ENCODE data around the gene KIRREL3. TPM values are rescaled to one million over a fixed set of nuclear protein-coding genes. Genes with fewer than 3 reads are reported as not detected.

KIRREL3 gene
- total and polyA plus RNA-seq, 2 donors (not counting 3 experiments of a cell fraction or from before 2014, with no cell fraction given), result not detected

DNA sequence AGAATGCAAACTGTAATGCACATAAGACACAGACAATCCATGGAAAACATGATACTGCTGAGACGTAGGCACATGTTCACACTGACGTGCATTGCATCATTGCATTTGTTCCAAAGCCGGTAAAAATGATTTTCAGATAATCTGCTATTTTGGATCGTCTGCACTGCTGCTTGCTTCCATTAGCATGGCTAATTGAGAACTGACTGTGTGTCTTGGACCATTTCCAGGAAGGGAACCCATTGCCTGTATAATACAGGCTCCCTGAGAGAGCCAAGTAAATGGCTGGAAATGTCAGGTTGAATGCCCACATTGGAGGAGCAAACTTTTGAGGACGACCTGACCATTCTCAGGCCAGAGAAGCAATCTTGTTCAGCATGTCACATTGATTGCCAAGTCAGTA, 340.2 kb downstream of the KIRREL3 start:
- TF ChIP-seq EZH2 (IDR thresholded peaks at IDR 0.05; ENCODE audit: borderline replicate concordance, low read depth, low read length, severe bottlenecking) (no peak), FOS (IDR thresholded peaks at IDR 0.05; ENCODE audit: borderline replicate concordance, insufficient read depth, low read length) (no peak), GATA2 (IDR thresholded peaks at IDR 0.05; ENCODE audit: insufficient read depth, insufficient read length, low read depth, low read length) (no peak)
- dilution Hi-C loops (cut with MboI; ENCODE audit: extremely low pct_ligation_motif_present, low sequenced_read_pairs), result no loop called here
- H2AFZ ChIP-seq (ENCODE audit: low read depth, low read length), result no peak overlapping the region
- no peak overlapping the region for H3K4me3 ChIP-seq (replicated peaks in 1 of 3; ENCODE audit: insufficient read depth in 1 of 3, low read depth in 1 of 3, low read length in 3 of 3)
- no peak overlapping the region for H3K9ac ChIP-seq (replicated peaks; ENCODE audit: extremely low read depth, insufficient read depth, low read length)
- FAIRE-seq (no peak), DNase-seq (ENCODE audit: low read depth, low spot score) (no peak)
- ChIA-PET CTCF (no interaction called here), POLR2A (no interaction called here)
- intact Hi-C loops (cut with micrococcal nuclease), result no loop called here
- H3K4me2 ChIP-seq (ENCODE audit: insufficient read depth, low read length), result no peak overlapping the region
- H3K79me2 ChIP-seq (ENCODE audit: control insufficient read depth, insufficient read depth, low read length), result no peaks in the 10 kb centered on the region
- H3K4me1 ChIP-seq (ENCODE audit: control insufficient read depth, extremely low read depth, insufficient read depth, low read length), result no peaks in the 10 kb centered on the region
- no peaks in the 10 kb centered on the region for H3K36me3 ChIP-seq (ENCODE audit: control insufficient read depth in 2 of 2, extremely low read depth in 1 of 2, insufficient read depth in 2 of 2, low read length in 2 of 2)
- no peaks in the 10 kb centered on the region for H3K9me3 ChIP-seq (replicated peaks; ENCODE audit: control insufficient read depth, insufficient read depth, low read length)
- no peak overlapping the region for H3K27ac ChIP-seq (ENCODE audit: insufficient read depth, low read depth, low read length)
- no TSS peak for BruUV-seq (replicated peaks)
- no peaks in the 10 kb centered on the region for H3K9me1 ChIP-seq (replicated peaks; ENCODE audit: control insufficient read depth, extremely low read depth, insufficient read depth, low read length)
- H3K27me3 ChIP-seq (ENCODE audit: control insufficient read depth in 2 of 2, insufficient read depth in 2 of 2, low read length in 2 of 2), result no peaks in the 10 kb centered on the region
- no peaks in the 10 kb centered on the region for H4K20me1 ChIP-seq (replicated peaks; ENCODE audit: control insufficient read depth, extremely low read depth, insufficient read depth, low read length)

- dilution Hi-C loops (cut with MboI; ENCODE audit: extremely low pct_ligation_motif_present, low sequenced_read_pairs) (no loop called here), intact Hi-C loops (cut with micrococcal nuclease) (no loop called here)
- Histone ChIP-seq H3K36me3 (ENCODE audit: control insufficient read depth in 2 of 2, extremely low read depth in 1 of 2, insufficient read depth in 2 of 2, low read length in 2 of 2) (no peaks in the 10 kb centered on the region), H3K4me1 (ENCODE audit: control insufficient read depth, extremely low read depth, insufficient read depth, low read length) (no peaks in the 10 kb centered on the region), H3K9me1 (replicated peaks; ENCODE audit: control insufficient read depth, extremely low read depth, insufficient read depth, low read length) (no peaks in the 10 kb centered on the region), H3K4me2 (ENCODE audit: insufficient read depth, low read length) (no peak overlapping the region), H3K27ac (ENCODE audit: insufficient read depth, low read depth, low read length) (no peak overlapping the region), H3K4me3 (replicated peaks in 1 of 3; ENCODE audit: insufficient read depth in 1 of 3, low read depth in 1 of 3, low read length in 3 of 3) (no peak overlapping the region), H3K79me2 (ENCODE audit: control insufficient read depth, insufficient read depth, low read length) (no peaks in the 10 kb centered on the region), H3K9ac (replicated peaks; ENCODE audit: extremely low read depth, insufficient read depth, low read length) (no peak overlapping the region), H2AFZ (ENCODE audit: low read depth, low read length) (no peak overlapping the region), H3K27me3 (ENCODE audit: control insufficient read depth in 2 of 2, insufficient read depth in 2 of 2, low read length in 2 of 2) (no peaks in the 10 kb centered on the region), H3K9me3 (replicated peaks; ENCODE audit: control insufficient read depth, insufficient read depth, low read length) (no peaks in the 10 kb centered on the region), H4K20me1 (replicated peaks; ENCODE audit: control insufficient read depth, extremely low read depth, insufficient read depth, low read length) (no peaks in the 10 kb centered on the region)
- ChIA-PET POLR2A (no interaction called here), CTCF (no interaction called here)
- FAIRE-seq (no peak), DNase-seq (ENCODE audit: low read depth, low spot score) (no peak)
- TF ChIP-seq, protein P1, sequence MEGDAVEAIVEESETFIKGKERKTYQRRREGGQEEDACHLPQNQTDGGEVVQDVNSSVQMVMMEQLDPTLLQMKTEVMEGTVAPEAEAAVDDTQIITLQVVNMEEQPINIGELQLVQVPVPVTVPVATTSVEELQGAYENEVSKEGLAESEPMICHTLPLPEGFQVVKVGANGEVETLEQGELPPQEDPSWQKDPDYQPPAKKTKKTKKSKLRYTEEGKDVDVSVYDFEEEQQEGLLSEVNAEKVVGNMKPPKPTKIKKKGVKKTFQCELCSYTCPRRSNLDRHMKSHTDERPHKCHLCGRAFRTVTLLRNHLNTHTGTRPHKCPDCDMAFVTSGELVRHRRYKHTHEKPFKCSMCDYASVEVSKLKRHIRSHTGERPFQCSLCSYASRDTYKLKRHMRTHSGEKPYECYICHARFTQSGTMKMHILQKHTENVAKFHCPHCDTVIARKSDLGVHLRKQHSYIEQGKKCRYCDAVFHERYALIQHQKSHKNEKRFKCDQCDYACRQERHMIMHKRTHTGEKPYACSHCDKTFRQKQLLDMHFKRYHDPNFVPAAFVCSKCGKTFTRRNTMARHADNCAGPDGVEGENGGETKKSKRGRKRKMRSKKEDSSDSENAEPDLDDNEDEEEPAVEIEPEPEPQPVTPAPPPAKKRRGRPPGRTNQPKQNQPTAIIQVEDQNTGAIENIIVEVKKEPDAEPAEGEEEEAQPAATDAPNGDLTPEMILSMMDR (IDR thresholded peaks at IDR 0.05; ENCODE audit: extremely low read depth in 1 of 2, insufficient read depth in 1 of 2, low read depth in 1 of 2, low read length in 2 of 2), result no peak
- BruUV-seq (replicated peaks), result no TSS peak
Observed at GRCh38 chr11:126658306-126659056, 342.1 kb downstream of the KIRREL3 start.

All from endothelial cell of umbilical vein (primary cell).